Astrocyte of the cerebellum (primary cell): Measurements from ENCODE around the gene LMF1.

Experiments used
- DNase-seq: peaks from one replicate; pipeline ENCODE4 v3.0.0-alpha.2; 2011; ENCODE audit warnings: low read depth
- H3K4me3 ChIP-seq: 2 replicates; pipeline ENCODE4 v1.5.1; 2011; ENCODE audit warnings: mild to moderate bottlenecking, low read depth, low read length, moderate library complexity
- CTCF ChIP-seq: IDR thresholded peaks from 2 replicates; pipeline ENCODE4 v1.5.1; 2012; ENCODE audit warnings: low read length, low read depth, moderate library complexity, mild to moderate bottlenecking; ENCODE audit errors: missing control alignments
- in situ Hi-C: cut with HindIII; loops from 2 replicates; pipeline ENCODE4 v1.10.0; 2017; ENCODE audit warnings: low sequenced_read_pairs

LMF1 gene

GRCh38 chr16:924063-924462, 46.7 kb downstream of the LMF1 start:
- TF ChIP-seq CTCF: no peak
- in situ Hi-C loops: no loop called here
- no peak for DNase-seq
- no peak overlapping the region for H3K4me3 ChIP-seq

GRCh38 chr16:923184-923583, 47.6 kb downstream of the LMF1 start:
- DNase-seq: no peak
- in situ Hi-C loops: no loop called here
- no peak for TF ChIP-seq CTCF
- no peak overlapping the region for H3K4me3 ChIP-seq

- no peak for DNase-seq
- H3K4me3 ChIP-seq: no peak overlapping the region
- TF ChIP-seq CTCF: no peak
- in situ Hi-C loops: no loop called here
Observed at GRCh38 chr16:922051-922450, 48.7 kb downstream of the LMF1 start.

- TF ChIP-seq CTCF: no peak
- no peak overlapping the region for H3K4me3 ChIP-seq
- in situ Hi-C loops: no loop called here
- no peak for DNase-seq
Observed at GRCh38 chr16:921321-921905, 49.4 kb downstream of the LMF1 start.

GRCh38 chr16:920717-921116, 50.1 kb downstream of the LMF1 start:
- in situ Hi-C loops: no loop called here
- DNase-seq: no peak
- H3K4me3 ChIP-seq: no peak overlapping the region
- TF ChIP-seq CTCF: no peak

- no peak overlapping the region for H3K4me3 ChIP-seq
- in situ Hi-C loops: no loop called here
- TF ChIP-seq CTCF: no peak
- no peak for DNase-seq
Observed at GRCh38 chr16:920051-920681, 50.6 kb downstream of the LMF1 start.

- no peak overlapping the region for H3K4me3 ChIP-seq
- in situ Hi-C loops: no loop called here
- no peak for DNase-seq
- no peak for TF ChIP-seq CTCF
Observed at GRCh38 chr16:919658-920050, 51.1 kb downstream of the LMF1 start.
